Measurements from ENCODE around the gene IRGC. TPM values are rescaled to one million over a fixed set of nuclear protein-coding genes. Genes with fewer than 3 reads are reported as not detected.
"Not testable (repeated sequence)": the region's sequence is repeated elsewhere in the genome, so short reads cannot be mapped to it uniquely, and the experiment has no call there.

The IRGC gene
- total RNA-seq, 3 donors from 2014 or later, result not detected

- ATAC-seq, result no peak
- no peaks in the 10 kb centered on the region for H3K9me3 ChIP-seq
- intact Hi-C loops (cut with DNase I, micrococcal nuclease), result no loop called here
- no peak overlapping the region for H3K4me3 ChIP-seq
- DNase-seq, result no peak
- H3K4me1 ChIP-seq (ENCODE audit: low read depth), result peaks cover 7% of the 10 kb centered on the region
- H3K36me3 ChIP-seq (ENCODE audit: low read depth), result no peaks in the 10 kb centered on the region
- no peak for TF ChIP-seq CTCF (IDR thresholded peaks at IDR 0.05)
Observed at GRCh38 chr19:43678512-43679261, 37.2 kb upstream of the IRGC start.

DNA sequence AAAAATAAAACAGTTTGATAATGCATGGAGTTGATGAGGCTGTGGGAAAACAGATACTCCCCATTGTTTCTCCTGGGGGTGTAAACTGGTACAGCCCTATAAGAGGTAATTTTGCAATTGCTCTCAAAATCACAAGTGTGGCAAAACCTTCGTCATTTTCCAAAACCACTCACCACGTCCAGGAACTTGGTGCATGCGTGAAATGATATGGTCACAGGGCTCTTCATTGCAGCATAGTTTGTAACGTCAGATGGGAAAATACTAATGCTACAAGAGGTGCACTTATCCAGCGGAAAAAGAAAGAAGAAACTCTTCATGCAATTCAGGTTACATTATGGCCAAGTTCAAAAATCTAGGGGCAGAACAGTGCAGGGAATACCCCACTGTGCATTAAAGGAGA is 34.1 kb upstream of the IRGC start:
- H3K4me3 ChIP-seq, result no peak overlapping the region
- intact Hi-C loops (cut with DNase I, micrococcal nuclease), result no loop called here
- H3K4me1 ChIP-seq (ENCODE audit: low read depth), result no peaks in the 10 kb centered on the region
- H3K9me3 ChIP-seq, result no peaks in the 10 kb centered on the region
- H3K36me3 ChIP-seq (ENCODE audit: low read depth), result no peaks in the 10 kb centered on the region
- no peak for TF ChIP-seq CTCF (IDR thresholded peaks at IDR 0.05)
- DNase-seq, result no peak
- no peak for ATAC-seq

DNA sequence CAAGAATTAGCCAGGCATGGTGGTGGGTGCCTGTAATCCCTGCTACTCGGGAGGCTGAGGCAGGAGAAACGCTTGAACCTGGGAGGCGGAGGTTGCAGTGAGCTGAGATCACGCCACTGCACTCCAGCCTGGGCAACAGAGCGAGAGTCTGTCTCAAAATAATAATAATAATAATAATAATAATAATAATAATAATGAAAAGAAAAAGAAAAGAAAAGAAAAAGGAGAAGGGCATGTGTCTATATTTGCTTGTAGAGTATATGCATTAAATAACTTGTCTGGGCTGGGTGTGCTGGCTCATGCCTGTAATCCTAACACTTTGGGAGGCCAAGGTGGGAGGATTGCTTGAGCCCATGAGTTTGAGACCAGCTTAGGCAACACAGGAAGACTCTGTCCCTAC is 33.6 kb upstream of the IRGC start:
- ATAC-seq; DNase-seq; H3K36me3 ChIP-seq (ENCODE audit: low read depth); H3K4me3 ChIP-seq; H3K4me1 ChIP-seq (ENCODE audit: low read depth); H3K9me3 ChIP-seq; intact Hi-C loops (cut with DNase I, micrococcal nuclease): not testable (repeated sequence)

- intact Hi-C loops (cut with DNase I, micrococcal nuclease), result no loop called here
- no peak for DNase-seq
- no peak for ATAC-seq
- Histone ChIP-seq H3K9me3 (no peaks in the 10 kb centered on the region), H3K4me3 (no peak overlapping the region), H3K4me1 (ENCODE audit: low read depth) (no peaks in the 10 kb centered on the region), H3K36me3 (ENCODE audit: low read depth) (no peaks in the 10 kb centered on the region)
- TF ChIP-seq CTCF (IDR thresholded peaks at IDR 0.05), result no peak
Observed at GRCh38 chr19:43682824-43683661, 32.8 kb upstream of the IRGC start.

- Histone ChIP-seq H3K36me3 (ENCODE audit: low read depth) (no peaks in the 10 kb centered on the region), H3K4me1 (ENCODE audit: low read depth) (no peaks in the 10 kb centered on the region), H3K9me3 (no peaks in the 10 kb centered on the region), H3K4me3 (no peak overlapping the region)
- ATAC-seq (no peak), DNase-seq (no peak)
- intact Hi-C loops (cut with DNase I, micrococcal nuclease), result no loop called here
- TF ChIP-seq CTCF (IDR thresholded peaks at IDR 0.05), result no peak
Observed at GRCh38 chr19:43683905-43684304, 32.0 kb upstream of the IRGC start.

DNA sequence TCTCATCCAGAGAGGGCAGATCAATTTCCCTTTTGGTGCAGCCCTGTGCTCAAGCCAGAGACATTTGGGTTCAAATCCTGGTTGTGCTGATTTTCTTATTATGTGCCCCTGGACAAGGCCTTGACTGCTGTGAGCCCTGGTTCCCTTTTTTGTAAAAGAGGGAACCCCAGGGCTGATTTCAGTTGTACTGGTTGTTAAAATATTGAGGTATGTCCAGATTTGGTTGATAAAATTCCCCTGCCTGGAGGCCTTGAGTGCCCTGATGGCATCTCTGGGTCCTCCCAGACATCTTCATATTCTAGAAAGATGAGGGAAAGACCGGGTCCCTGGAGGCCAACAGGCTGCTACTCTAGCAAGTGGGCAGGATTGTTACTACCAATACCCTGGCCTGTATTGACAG is 31.6 kb upstream of the IRGC start:
- Histone ChIP-seq H3K36me3 (ENCODE audit: low read depth) (no peaks in the 10 kb centered on the region), H3K9me3 (no peaks in the 10 kb centered on the region), H3K4me3 (no peak overlapping the region), H3K4me1 (ENCODE audit: low read depth) (no peaks in the 10 kb centered on the region)
- DNase-seq, result no peak
- intact Hi-C loops (cut with DNase I, micrococcal nuclease), result no loop called here
- TF ChIP-seq CTCF (IDR thresholded peaks at IDR 0.05), result no peak
- ATAC-seq, result no peak

Data from mucosa of descending colon (tissue), 3 donors.